Measurements from ENCODE around the gene GRIFIN.

GRIFIN gene

DNA sequence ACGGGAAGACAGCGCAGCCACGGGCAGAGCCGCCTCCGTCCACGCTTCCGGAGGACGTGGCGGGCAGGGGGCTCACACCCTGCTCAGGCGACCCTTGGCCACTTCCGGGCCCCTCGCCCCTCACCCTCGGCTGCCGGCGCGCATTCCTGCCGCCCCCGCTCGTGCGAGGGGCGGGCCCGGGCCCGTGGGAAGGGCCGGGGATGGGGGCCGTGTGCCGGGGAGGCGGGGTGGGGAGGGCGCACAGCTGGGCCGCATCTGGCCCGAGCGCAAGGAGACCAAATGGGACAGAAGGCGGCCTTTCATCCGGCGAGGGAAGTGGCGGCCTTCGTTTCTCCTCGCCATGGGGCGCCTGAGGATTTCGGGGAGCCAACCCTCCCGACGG lies 42.5 kb upstream of the GRIFIN start:
- H3K4me1 ChIP-seq (ENCODE audit: control insufficient read depth in 1 of 2, insufficient read depth in 1 of 2, low read depth in 1 of 2, low read length in 1 of 2), result peaks cover 45 to 48% of the 10 kb centered on the region in 2 experiments

DNA sequence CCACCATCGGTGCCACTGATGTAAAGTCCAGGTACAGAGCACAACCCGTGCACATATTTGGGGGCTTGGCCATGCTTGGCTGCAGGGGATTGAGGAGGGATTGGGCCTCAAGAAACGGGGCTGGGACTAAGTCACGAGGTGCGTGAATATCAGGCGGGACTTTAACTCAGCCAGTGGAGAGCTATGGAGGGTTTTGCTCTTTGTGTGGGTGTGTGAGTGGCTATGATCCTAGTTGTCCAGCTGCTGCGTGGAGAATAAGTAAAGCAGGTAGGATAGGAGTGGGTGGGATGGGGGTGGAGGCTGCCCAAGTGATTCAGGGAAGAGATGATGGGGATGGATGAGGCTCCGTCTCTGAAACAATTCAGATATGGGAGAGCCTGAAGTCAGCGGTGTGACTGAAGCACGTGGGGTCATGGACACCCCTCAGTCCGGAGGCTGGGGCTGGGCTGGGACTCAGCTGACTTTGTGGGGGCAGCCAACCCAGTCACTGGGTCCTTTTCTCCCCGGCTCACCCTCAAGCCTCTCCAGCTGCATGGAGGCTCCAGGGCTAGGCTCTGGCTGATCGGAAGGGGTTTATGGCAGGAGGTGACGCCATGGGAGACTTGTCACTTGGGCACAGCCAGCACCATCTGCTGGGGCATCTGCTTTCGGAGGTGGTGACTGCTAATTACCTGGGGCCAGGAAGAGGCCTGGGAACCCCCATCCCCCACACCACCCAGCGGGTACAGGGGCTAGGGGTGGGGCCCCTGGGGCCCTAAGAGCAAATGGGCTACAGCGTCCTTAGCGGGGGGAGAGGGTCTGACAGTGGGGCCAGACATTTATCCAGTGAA lies 41.7 kb upstream of the GRIFIN start:
- Histone ChIP-seq H3K4me1 (ENCODE audit: control insufficient read depth in 1 of 2, insufficient read depth in 1 of 2, low read depth in 1 of 2, low read length in 1 of 2) (peaks cover 37 to 40% of the 10 kb centered on the region in 2 experiments), H3K36me3 (no peaks in the 10 kb centered on the region), H3K27me3 (peaks cover 58% of the 10 kb centered on the region), H3K27ac (no peak overlapping the region), H3K4me3 (ENCODE audit: low read depth in 1 of 2, low read length in 1 of 2) (no peak overlapping the region), H3K9me3 (no peaks in the 10 kb centered on the region)
- TF ChIP-seq, protein P1, sequence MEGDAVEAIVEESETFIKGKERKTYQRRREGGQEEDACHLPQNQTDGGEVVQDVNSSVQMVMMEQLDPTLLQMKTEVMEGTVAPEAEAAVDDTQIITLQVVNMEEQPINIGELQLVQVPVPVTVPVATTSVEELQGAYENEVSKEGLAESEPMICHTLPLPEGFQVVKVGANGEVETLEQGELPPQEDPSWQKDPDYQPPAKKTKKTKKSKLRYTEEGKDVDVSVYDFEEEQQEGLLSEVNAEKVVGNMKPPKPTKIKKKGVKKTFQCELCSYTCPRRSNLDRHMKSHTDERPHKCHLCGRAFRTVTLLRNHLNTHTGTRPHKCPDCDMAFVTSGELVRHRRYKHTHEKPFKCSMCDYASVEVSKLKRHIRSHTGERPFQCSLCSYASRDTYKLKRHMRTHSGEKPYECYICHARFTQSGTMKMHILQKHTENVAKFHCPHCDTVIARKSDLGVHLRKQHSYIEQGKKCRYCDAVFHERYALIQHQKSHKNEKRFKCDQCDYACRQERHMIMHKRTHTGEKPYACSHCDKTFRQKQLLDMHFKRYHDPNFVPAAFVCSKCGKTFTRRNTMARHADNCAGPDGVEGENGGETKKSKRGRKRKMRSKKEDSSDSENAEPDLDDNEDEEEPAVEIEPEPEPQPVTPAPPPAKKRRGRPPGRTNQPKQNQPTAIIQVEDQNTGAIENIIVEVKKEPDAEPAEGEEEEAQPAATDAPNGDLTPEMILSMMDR (IDR thresholded peaks at IDR 0.05), result no peak

More for the DNA sequence above, 42.5 kb upstream of the GRIFIN start:
- TF ChIP-seq, protein P1 (IDR thresholded peaks at IDR 0.05), result no peak
- Histone ChIP-seq H3K36me3 (no peaks in the 10 kb centered on the region), H3K4me3 (ENCODE audit: low read depth in 1 of 2, low read length in 1 of 2) (peak overlapping the region; percentile 69 to 70), H3K27me3 (peaks cover 67% of the 10 kb centered on the region), H3K9me3 (no peaks in the 10 kb centered on the region), H3K27ac (peak overlapping the region; percentile 60)

DNA sequence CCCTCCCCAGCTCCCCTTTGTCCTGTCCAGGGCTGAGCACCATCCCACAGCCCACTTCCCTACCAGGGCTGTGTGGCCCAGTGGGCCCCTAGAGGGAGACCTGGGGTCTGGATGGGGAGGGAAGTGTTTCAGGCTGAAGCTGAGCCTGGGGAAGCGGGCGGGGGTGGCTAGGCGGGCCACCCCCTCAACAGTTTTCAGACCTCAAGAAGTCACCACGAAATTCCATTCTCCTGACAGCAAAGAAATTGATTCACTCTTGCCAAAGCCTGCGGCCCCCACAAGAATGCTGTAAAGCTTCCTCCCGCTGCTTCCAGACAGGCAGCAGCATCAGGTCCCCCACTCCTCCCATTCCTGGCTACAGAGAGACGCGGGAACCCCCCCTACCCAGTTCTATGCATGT lies 40.8 kb upstream of the GRIFIN start:
- H3K9me3 ChIP-seq, result no peaks in the 10 kb centered on the region
- H3K36me3 ChIP-seq, result no peaks in the 10 kb centered on the region
- H3K27me3 ChIP-seq, result peaks cover 50% of the 10 kb centered on the region
- H3K4me1 ChIP-seq (ENCODE audit: control insufficient read depth in 1 of 2, insufficient read depth in 1 of 2, low read depth in 1 of 2, low read length in 1 of 2), result peaks cover 34 to 36% of the 10 kb centered on the region in 2 experiments
- no peak overlapping the region for H3K27ac ChIP-seq
- TF ChIP-seq, protein P1 (IDR thresholded peaks at IDR 0.05), result no peak
- no peak overlapping the region for H3K4me3 ChIP-seq (ENCODE audit: low read depth in 1 of 2, low read length in 1 of 2)

DNA sequence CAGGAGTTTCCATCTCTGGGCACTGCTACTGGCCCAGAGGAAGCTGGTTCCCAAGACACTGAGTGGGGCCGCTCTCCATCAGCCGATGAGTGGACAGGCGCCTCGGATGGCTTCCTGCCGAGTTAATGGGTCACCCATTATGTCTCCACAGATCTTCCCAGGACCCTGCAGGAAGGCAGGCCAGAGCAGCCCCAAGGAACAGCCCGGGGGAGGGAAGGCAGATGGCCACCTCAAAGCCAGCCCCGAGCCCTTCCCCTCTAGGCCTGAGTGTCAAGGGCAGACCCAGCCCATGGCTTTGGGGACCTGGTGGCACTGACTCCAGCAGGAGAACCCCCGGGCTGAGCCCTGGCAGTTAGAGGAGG lies 40.0 kb upstream of the GRIFIN start:
- Histone ChIP-seq H3K4me3 (ENCODE audit: low read depth in 1 of 2, low read length in 1 of 2) (no peak overlapping the region), H3K27me3 (peaks cover 41% of the 10 kb centered on the region), H3K27ac (no peak overlapping the region), H3K9me3 (no peaks in the 10 kb centered on the region), H3K36me3 (no peaks in the 10 kb centered on the region), H3K4me1 (ENCODE audit: control insufficient read depth in 1 of 2, insufficient read depth in 1 of 2, low read depth in 1 of 2, low read length in 1 of 2) (peaks cover 34 to 36% of the 10 kb centered on the region in 2 experiments)
- TF ChIP-seq, protein P1 (IDR thresholded peaks at IDR 0.05), result no peak

DNA sequence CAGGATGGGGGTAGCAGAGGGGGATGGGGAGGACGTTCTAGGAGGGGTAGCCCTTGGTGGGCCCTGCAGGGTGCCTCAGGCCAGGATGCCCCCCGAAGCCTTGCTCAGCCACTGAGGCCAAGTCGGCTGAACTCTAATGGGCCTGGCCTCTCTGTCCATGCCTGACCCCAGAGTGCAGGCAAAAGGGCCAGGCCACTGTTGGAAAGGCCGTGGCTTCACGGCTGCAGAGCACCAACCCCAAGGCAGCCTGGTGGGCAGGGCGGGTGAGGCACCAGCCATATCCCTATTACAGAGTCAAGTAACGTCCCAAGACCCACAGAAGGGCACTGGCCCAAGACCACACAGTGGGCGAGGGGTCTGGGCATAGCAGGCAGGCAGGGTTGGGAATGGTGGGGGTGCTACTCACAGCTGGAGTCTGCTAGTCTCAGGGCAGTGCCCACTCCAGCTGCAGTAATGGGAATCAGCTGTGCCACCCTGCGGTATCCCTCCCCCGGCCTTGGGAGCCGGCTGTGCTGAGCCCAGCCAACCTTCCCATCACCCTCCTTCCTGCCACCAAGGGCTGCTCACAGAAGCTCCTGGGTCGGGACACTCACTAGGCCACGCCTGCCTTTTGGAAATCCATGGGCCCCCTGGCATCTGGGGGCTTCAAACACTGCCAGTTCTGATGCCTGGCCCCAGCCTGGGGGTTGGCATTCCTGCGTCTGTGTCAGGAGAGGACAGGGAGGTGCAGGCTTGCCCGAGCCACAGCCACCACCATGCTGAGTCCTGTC lies 39.4 kb upstream of the GRIFIN start:
- no peaks in the 10 kb centered on the region for H3K9me3 ChIP-seq
- H3K27ac ChIP-seq, result no peak overlapping the region
- TF ChIP-seq, protein P1 (IDR thresholded peaks at IDR 0.05), result no peak
- peaks cover 39% of the 10 kb centered on the region for H3K27me3 ChIP-seq
- peaks cover 34 to 36% of the 10 kb centered on the region in 2 experiments for H3K4me1 ChIP-seq (ENCODE audit: control insufficient read depth in 1 of 2, insufficient read depth in 1 of 2, low read depth in 1 of 2, low read length in 1 of 2)
- H3K4me3 ChIP-seq (ENCODE audit: low read depth in 1 of 2, low read length in 1 of 2), result no peak overlapping the region
- no peaks in the 10 kb centered on the region for H3K36me3 ChIP-seq

All from neutrophil (primary cell).